Liver (tissue), 3 donors: ENCODE results near the gene GRID1.

Source experiments
- FOXA1 ChIP-seq: IDR thresholded peaks from 2 replicates; pipeline ENCODE4 v1.6.1; 2016; ENCODE audit warnings: antibody characterized with exemption
- JUND ChIP-seq, 2 donors: IDR thresholded peaks; 2 replicates each; pipeline ENCODE4 v1.6.1; 2016; ENCODE audit warnings: antibody characterized with exemption in 2 of 2
- SP1 ChIP-seq: IDR thresholded peaks from 2 replicates; pipeline ENCODE4 v1.6.1; 2018; ENCODE audit warnings: antibody characterized with exemption, mild to moderate bottlenecking
- TF ChIP-seq, protein P1 (sequence below): fragments of 150-350 bp; IDR thresholded peaks from 2 replicates; pipeline ENCODE4 v1.5.1; 2017; ENCODE audit warnings: improper control_type of control experiment, low read depth, low read length; ENCODE audit not compliant: missing input control
- TF ChIP-seq, protein P2 (sequence below): IDR thresholded peaks from 2 replicates; pipeline ENCODE4 v1.6.1; 2016; ENCODE audit warnings: antibody characterized with exemption, mild to moderate bottlenecking
- donor health status: healthy.
- donor health status: healthy.

GRCh38 chr10:85596389-85596788 is 770.2 kb downstream of the GRID1 start:
- TF ChIP-seq, protein P1, sequence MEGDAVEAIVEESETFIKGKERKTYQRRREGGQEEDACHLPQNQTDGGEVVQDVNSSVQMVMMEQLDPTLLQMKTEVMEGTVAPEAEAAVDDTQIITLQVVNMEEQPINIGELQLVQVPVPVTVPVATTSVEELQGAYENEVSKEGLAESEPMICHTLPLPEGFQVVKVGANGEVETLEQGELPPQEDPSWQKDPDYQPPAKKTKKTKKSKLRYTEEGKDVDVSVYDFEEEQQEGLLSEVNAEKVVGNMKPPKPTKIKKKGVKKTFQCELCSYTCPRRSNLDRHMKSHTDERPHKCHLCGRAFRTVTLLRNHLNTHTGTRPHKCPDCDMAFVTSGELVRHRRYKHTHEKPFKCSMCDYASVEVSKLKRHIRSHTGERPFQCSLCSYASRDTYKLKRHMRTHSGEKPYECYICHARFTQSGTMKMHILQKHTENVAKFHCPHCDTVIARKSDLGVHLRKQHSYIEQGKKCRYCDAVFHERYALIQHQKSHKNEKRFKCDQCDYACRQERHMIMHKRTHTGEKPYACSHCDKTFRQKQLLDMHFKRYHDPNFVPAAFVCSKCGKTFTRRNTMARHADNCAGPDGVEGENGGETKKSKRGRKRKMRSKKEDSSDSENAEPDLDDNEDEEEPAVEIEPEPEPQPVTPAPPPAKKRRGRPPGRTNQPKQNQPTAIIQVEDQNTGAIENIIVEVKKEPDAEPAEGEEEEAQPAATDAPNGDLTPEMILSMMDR = no peak
- TF ChIP-seq JUND (IDR thresholded peaks at IDR 0.05) = no peak
- TF ChIP-seq SP1 = no peak
- TF ChIP-seq, protein P2, sequence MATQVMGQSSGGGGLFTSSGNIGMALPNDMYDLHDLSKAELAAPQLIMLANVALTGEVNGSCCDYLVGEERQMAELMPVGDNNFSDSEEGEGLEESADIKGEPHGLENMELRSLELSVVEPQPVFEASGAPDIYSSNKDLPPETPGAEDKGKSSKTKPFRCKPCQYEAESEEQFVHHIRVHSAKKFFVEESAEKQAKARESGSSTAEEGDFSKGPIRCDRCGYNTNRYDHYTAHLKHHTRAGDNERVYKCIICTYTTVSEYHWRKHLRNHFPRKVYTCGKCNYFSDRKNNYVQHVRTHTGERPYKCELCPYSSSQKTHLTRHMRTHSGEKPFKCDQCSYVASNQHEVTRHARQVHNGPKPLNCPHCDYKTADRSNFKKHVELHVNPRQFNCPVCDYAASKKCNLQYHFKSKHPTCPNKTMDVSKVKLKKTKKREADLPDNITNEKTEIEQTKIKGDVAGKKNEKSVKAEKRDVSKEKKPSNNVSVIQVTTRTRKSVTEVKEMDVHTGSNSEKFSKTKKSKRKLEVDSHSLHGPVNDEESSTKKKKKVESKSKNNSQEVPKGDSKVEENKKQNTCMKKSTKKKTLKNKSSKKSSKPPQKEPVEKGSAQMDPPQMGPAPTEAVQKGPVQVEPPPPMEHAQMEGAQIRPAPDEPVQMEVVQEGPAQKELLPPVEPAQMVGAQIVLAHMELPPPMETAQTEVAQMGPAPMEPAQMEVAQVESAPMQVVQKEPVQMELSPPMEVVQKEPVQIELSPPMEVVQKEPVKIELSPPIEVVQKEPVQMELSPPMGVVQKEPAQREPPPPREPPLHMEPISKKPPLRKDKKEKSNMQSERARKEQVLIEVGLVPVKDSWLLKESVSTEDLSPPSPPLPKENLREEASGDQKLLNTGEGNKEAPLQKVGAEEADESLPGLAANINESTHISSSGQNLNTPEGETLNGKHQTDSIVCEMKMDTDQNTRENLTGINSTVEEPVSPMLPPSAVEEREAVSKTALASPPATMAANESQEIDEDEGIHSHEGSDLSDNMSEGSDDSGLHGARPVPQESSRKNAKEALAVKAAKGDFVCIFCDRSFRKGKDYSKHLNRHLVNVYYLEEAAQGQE = no peak
- TF ChIP-seq FOXA1 = no peak
